OCI-LY1 (cell line): ENCODE data around the gene COQ2.

Experiments used
- H2AFZ ChIP-seq: fragments of 200-600 bp; sonication (generic), shearing (Covaris generic); 2 replicates; pipeline ENCODE4 v1.6.0; 2014; ENCODE audit warnings: antibody characterized with exemption, mild to moderate bottlenecking, low read length
- H3F3A ChIP-seq: fragments of 200-600 bp; sonication (generic), shearing (Covaris generic); 2 replicates; pipeline ENCODE4 v1.6.0; 2014; ENCODE audit warnings: mild to moderate bottlenecking, antibody characterized with exemption, low read length, moderate library complexity; ENCODE audit not compliant: insufficient read depth
- H3K27ac ChIP-seq: fragments of 200-600 bp; sonication (generic); 2 replicates; pipeline ENCODE4 v1.5.1; 2014; ENCODE audit warnings: low read length, mixed run types, mild to moderate bottlenecking, low read depth; ENCODE audit not compliant: poor library complexity, severe bottlenecking
- H3K27me3 ChIP-seq: fragments of 200-600 bp; sonication (generic); 2 replicates; pipeline ENCODE4 v1.6.0; 2014; ENCODE audit warnings: antibody characterized with exemption, mild to moderate bottlenecking, low read length, moderate library complexity; ENCODE audit not compliant: insufficient read depth
- H3K36me3 ChIP-seq: fragments of 200-600 bp; sonication (generic); 2 replicates; pipeline ENCODE4 v1.6.1; 2014; ENCODE audit warnings: mild to moderate bottlenecking, antibody characterized with exemption, low read length, moderate library complexity, mixed read lengths; ENCODE audit not compliant: insufficient read depth
- H3K4me1 ChIP-seq: fragments of 200-600 bp; sonication (generic); 2 replicates; pipeline ENCODE4 v1.5.1; 2014; ENCODE audit warnings: mild to moderate bottlenecking, low read length, moderate library complexity; ENCODE audit not compliant: insufficient read depth, severe bottlenecking
- H3K4me2 ChIP-seq: fragments of 200-600 bp; sonication (generic), shearing (Covaris generic); 2 replicates; pipeline ENCODE4 v1.6.1; 2014; ENCODE audit warnings: low read length
- H3K4me3 ChIP-seq: fragments of 200-600 bp; sonication (generic); 2 replicates; pipeline ENCODE4 v1.5.1; 2014; ENCODE audit warnings: low read length, low read depth, mild to moderate bottlenecking, mixed read lengths; ENCODE audit not compliant: poor library complexity, severe bottlenecking
- H3K79me2 ChIP-seq: fragments of 200-600 bp; shearing (Covaris generic); 2 replicates; pipeline ENCODE4 v1.6.1; 2016; ENCODE audit warnings: mixed run types, low read length, mixed read lengths; ENCODE audit not compliant: insufficient read depth
- H3K9ac ChIP-seq: fragments of 200-600 bp; sonication (generic), shearing (Covaris generic); 2 replicates; pipeline ENCODE4 v1.6.1; 2014; ENCODE audit warnings: mild to moderate bottlenecking, low read length, mixed read lengths
- H3K9me2 ChIP-seq: fragments of 200-600 bp; sonication (generic), shearing (Covaris generic); 2 replicates; pipeline ENCODE4 v1.6.1; 2014; ENCODE audit warnings: low read depth, mild to moderate bottlenecking, low read length, mixed read lengths
- H3K9me3 ChIP-seq: fragments of 200-600 bp; shearing (Covaris generic); 2 replicates; pipeline ENCODE4 v1.6.1; 2014; ENCODE audit warnings: low read length, mixed read lengths
- H4K20me1 ChIP-seq: fragments of 200-600 bp; sonication (generic), shearing (Covaris generic); 2 replicates; pipeline ENCODE4 v1.6.0; 2016; ENCODE audit warnings: mild to moderate bottlenecking, low read length; ENCODE audit not compliant: insufficient read depth
- CTCF ChIP-seq: fragments of 200-600 bp; sonication (generic), shearing (Covaris generic); IDR thresholded peaks from 2 replicates; pipeline ENCODE4 v1.5.1; 2017; ENCODE audit warnings: mild to moderate bottlenecking, antibody characterized with exemption, low read length, moderate library complexity, mixed read lengths
- EZH2 ChIP-seq: fragments of 200-600 bp; sonication (generic), shearing (Covaris generic); IDR thresholded peaks from 2 replicates; pipeline ENCODE4 v1.8.0; 2017; ENCODE audit warnings: borderline replicate concordance, mixed run types, mild to moderate bottlenecking, antibody characterized with exemption, low read length, moderate library complexity, mixed read lengths

COQ2 gene

DNA sequence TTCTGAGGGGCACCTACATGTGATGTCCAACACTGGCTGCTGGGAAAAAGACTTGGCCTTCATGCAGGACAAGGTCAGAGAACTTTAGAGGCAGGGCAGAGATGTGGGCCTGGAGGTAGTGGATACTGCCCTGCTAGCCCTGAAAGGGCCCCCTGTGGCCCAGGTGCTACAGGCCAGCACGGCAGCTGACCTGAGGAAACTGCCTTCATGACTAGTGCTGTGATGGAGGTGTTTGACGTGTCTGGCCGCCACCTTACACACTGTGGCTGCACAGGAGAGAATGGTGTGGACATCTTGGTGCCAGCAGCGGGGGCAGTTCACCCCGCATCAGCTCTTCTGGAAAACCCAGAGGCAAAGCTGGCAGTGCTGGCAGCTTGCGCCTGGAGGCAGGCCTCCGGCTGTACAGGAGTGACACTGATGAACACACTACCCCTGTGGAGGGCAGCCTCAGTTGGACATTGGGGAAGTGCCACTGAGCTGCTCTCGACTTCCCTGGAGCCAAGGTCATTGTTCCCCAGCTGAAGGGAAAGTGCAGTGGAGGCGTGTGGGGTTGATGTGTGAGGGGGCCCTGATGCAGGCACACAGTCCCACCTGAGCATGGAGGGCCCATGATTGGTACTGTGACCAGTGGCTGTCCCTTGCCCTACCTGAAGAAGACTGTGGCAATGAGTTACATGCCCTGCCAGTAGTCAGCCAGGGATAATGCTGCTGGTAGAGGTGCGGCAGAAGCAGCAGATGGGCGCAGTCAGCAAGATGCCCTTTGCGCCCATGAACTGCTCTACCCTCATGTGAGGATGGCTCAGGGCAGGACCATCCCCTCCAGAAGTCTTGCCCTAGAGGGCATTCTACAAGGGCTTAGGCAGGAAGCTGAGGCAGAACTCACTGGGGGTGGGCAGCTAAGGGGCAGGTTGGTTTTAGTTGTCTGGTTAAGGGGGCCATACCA lies 36.9 kb downstream of the COQ2 start:
- no peak overlapping the region for H2AFZ ChIP-seq
- no peaks in the 10 kb centered on the region for H3K9me2 ChIP-seq
- H3K4me3 ChIP-seq: no peak overlapping the region
- H3K4me1 ChIP-seq: peaks cover 6% of the 10 kb centered on the region
- H3K36me3 ChIP-seq: no peaks in the 10 kb centered on the region
- H4K20me1 ChIP-seq: no peaks in the 10 kb centered on the region
- H3K79me2 ChIP-seq: no peaks in the 10 kb centered on the region
- H3F3A ChIP-seq: no peaks in the 10 kb centered on the region
- no peaks in the 10 kb centered on the region for H3K27me3 ChIP-seq
- H3K27ac ChIP-seq: no peak overlapping the region
- H3K9me3 ChIP-seq: no peaks in the 10 kb centered on the region
- no peak overlapping the region for H3K9ac ChIP-seq
- no peak overlapping the region for H3K4me2 ChIP-seq
- TF ChIP-seq EZH2 (no peak), CTCF (no peak)

- H3F3A ChIP-seq: no peaks in the 10 kb centered on the region
- no peak overlapping the region for H3K4me2 ChIP-seq
- TF ChIP-seq EZH2: no peak
- TF ChIP-seq CTCF: no peak
- H3K27me3 ChIP-seq: no peaks in the 10 kb centered on the region
- H3K9me3 ChIP-seq: no peaks in the 10 kb centered on the region
- no peaks in the 10 kb centered on the region for H3K9me2 ChIP-seq
- no peak overlapping the region for H3K9ac ChIP-seq
- H4K20me1 ChIP-seq: no peaks in the 10 kb centered on the region
- peaks cover 16% of the 10 kb centered on the region for H3K4me1 ChIP-seq
- H3K79me2 ChIP-seq: no peaks in the 10 kb centered on the region
- H2AFZ ChIP-seq: no peak overlapping the region
- no peak overlapping the region for H3K4me3 ChIP-seq
- peak overlapping the region; percentile 68 for H3K27ac ChIP-seq
- H3K36me3 ChIP-seq: no peaks in the 10 kb centered on the region
Observed at GRCh38 chr4:83241132-83241531, 43.5 kb downstream of the COQ2 start.

GRCh38 chr4:83240379-83240875 lies 44.2 kb downstream of the COQ2 start:
- Histone ChIP-seq H3K9ac (no peak overlapping the region), H3F3A (no peaks in the 10 kb centered on the region), H3K4me2 (peak overlapping the region; percentile 43), H3K27me3 (no peaks in the 10 kb centered on the region), H3K79me2 (no peaks in the 10 kb centered on the region), H3K9me2 (no peaks in the 10 kb centered on the region), H3K9me3 (no peaks in the 10 kb centered on the region), H3K27ac (peak overlapping the region; percentile 62), H3K36me3 (no peaks in the 10 kb centered on the region), H3K4me3 (peak overlapping the region; percentile 7), H2AFZ (no peak overlapping the region), H4K20me1 (no peaks in the 10 kb centered on the region), H3K4me1 (peaks cover 16% of the 10 kb centered on the region)
- no peak for TF ChIP-seq CTCF
- TF ChIP-seq EZH2: no peak
